Left ventricle myocardium inferior (tissue), 1 donor: ENCODE data around the gene DUSP21. TPM values are rescaled to one million over a fixed set of nuclear protein-coding genes. Genes with fewer than 3 reads are reported as not detected.
"Not testable (repeated sequence)": the region's sequence is repeated elsewhere in the genome, so short reads cannot be mapped to it uniquely, and the experiment has no call there.

ENCODE experiments used
- DNase-seq: peaks from one replicate; pipeline ENCODE4 v3.0.0-alpha.2; 2020
- H3K27ac ChIP-seq: fragments of 200-600 bp; replicated peaks from 2 replicates; pipeline ENCODE4 v1.8.0; 2021
- H3K27me3 ChIP-seq: fragments of 200-600 bp; 2 replicates; pipeline ENCODE4 v1.8.0; 2021; ENCODE audit warnings: low read depth
- H3K36me3 ChIP-seq: fragments of 200-600 bp; 2 replicates; pipeline ENCODE4 v1.8.0; 2021
- H3K4me1 ChIP-seq: fragments of 200-600 bp; 2 replicates; pipeline ENCODE4 v1.8.0; 2021
- H3K4me3 ChIP-seq: fragments of 200-600 bp; 2 replicates; pipeline ENCODE4 v1.8.0; 2021; ENCODE audit warnings: mild to moderate bottlenecking, moderate library complexity
- H3K9me3 ChIP-seq: fragments of 200-600 bp; replicated peaks from 2 replicates; pipeline ENCODE4 v1.8.0; 2021
- intact Hi-C: fragments of 100-400 bp; cut with micrococcal nuclease; formaldehyde crosslinking; loops from one replicate; pipeline ENCODE4 v1.11.0; 2022
- total RNA-seq: library from RNA; stranded (reverse); fragmentation: NEBNext Ultra II Directional; extraction: Animal tissue kit (Norgen Biotek cat#: 25700); gene quantifications from one replicate; pipeline ENCODE4 v1.2.1, GENCODE V29; 2021
- TF ChIP-seq, protein P1 (sequence below): fragments of 200-600 bp; IDR thresholded peaks from 2 replicates; pipeline ENCODE4 v1.8.0; 2021; ENCODE audit warnings: antibody characterized with exemption, mild to moderate bottlenecking, borderline replicate concordance
- donor health status: DM: no; HTN: yes; CAD: no; lungs with severe emphysema.

The DUSP21 gene
- total RNA-seq, 1 donor from 2014 or later = not detected

DNA sequence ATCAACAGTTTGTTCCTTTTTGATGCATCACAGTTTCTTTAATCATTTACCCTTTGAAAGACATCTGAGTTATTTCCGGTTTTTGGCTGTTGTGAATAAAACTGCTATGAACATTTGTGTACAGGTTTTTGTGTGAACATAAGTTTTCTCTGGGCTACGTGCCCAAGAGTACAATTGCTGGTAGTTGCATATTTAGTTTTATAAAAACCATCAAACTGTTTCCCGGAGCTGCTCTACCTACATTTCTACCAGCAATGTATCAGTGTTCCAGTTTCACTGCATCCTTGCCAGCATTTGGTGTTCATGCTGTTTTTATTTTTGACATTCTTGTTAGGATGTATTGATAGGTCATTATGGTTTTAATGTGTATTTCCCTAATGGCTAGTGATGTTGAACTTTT, 46.4 kb downstream of the DUSP21 start:
- Histone ChIP-seq H3K9me3 (no peaks in the 10 kb centered on the region), H3K4me3 (no peak overlapping the region), H3K36me3 (no peaks in the 10 kb centered on the region), H3K27me3 (no peaks in the 10 kb centered on the region), H3K27ac (no peak overlapping the region), H3K4me1 (peaks cover 7% of the 10 kb centered on the region)
- intact Hi-C loops = no loop called here
- TF ChIP-seq, protein P1, sequence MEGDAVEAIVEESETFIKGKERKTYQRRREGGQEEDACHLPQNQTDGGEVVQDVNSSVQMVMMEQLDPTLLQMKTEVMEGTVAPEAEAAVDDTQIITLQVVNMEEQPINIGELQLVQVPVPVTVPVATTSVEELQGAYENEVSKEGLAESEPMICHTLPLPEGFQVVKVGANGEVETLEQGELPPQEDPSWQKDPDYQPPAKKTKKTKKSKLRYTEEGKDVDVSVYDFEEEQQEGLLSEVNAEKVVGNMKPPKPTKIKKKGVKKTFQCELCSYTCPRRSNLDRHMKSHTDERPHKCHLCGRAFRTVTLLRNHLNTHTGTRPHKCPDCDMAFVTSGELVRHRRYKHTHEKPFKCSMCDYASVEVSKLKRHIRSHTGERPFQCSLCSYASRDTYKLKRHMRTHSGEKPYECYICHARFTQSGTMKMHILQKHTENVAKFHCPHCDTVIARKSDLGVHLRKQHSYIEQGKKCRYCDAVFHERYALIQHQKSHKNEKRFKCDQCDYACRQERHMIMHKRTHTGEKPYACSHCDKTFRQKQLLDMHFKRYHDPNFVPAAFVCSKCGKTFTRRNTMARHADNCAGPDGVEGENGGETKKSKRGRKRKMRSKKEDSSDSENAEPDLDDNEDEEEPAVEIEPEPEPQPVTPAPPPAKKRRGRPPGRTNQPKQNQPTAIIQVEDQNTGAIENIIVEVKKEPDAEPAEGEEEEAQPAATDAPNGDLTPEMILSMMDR = no peak
- no peak for DNase-seq

DNA sequence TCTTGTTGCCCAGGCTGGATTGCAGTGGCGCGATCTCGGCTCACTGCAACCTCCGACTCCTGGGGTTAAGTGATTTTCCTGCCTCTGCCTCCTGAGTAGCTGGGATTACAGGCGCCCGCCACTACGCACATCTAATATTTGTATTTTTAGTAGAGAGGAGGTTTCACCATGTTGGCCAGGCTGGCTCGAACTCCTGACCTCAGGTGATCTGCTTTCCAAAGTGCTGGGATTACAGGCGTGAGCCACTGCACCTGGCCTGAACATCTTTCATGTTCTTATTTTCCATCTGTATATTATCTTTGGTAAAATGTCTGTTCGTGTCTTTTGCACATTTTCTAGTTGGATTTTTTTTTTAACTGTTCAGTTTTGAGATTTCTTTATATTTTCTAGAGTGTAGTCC, 46.9 kb downstream of the DUSP21 start:
- intact Hi-C loops, H3K27ac ChIP-seq, H3K4me3 ChIP-seq, DNase-seq, H3K4me1 ChIP-seq, H3K9me3 ChIP-seq, H3K36me3 ChIP-seq, H3K27me3 ChIP-seq: not testable (repeated sequence)

DNA sequence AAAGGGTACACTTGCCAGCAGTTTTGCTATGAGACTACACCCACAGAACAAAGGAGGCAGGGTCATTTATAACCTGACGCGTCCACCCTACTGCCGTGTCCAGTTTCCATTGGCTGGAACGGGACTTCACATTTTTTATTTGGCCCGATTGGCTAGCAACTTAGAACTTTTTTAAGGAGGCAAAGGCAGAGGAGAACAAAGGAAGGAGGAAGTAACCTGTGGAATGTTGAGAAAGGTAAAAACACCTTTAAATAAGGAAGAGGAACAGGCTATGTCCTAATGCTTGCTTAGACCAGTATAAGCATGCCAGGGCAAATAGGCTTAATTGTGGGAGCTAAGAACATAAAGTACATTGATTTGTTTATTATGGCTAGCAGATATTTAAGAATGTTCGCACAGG, 47.8 kb downstream of the DUSP21 start:
- TF ChIP-seq, protein P1 = no peak

More for the DNA sequence above, 47.8 kb downstream of the DUSP21 start:
- H3K4me3 ChIP-seq = no peak overlapping the region
- intact Hi-C loops = no loop called here
- no peak for DNase-seq
- H3K4me1 ChIP-seq = peaks cover 7% of the 10 kb centered on the region
- no peak overlapping the region for H3K27ac ChIP-seq
- H3K27me3 ChIP-seq = no peaks in the 10 kb centered on the region
- no peaks in the 10 kb centered on the region for H3K36me3 ChIP-seq
- peaks cover 8% of the 10 kb centered on the region for H3K9me3 ChIP-seq

Other genes with a start within 250 kb of the DUSP21 start
- gene KDM6A, start 29.2 kb downstream of the DUSP21 start, total RNA-seq = 9.4 TPM